ENCODE data around the gene TMEM263.

TMEM263 gene

DNA sequence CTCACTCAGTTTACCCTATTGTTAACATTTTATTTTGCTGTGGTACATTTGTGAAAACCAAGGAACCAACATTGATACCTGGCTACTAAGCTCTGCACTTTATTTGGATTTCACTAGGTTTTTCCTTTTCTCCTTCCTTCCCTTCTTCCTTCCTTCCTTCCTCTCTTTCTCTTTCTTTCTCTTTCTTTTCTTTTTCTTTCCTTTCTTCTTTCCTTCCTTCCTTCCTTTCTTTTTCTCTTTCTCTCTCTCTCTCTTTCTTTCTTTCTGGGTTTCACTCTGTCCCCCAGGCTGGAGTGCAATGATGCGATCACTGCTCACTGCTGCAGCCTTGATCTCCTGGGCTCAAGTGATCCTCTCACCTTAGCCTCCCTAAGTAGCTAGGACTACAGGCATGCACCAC, 29.1 kb upstream of the TMEM263 start:
- no peak overlapping the region for H3K27ac ChIP-seq
- no peak for DNase-seq
- H3K27me3 ChIP-seq (replicated peaks), result no peaks in the 10 kb centered on the region
- in situ Hi-C loops (cut with HindIII; ENCODE audit: low pct_ligation_motif_present, low sequenced_read_pairs), result no loop called here
- TF ChIP-seq, protein P1, sequence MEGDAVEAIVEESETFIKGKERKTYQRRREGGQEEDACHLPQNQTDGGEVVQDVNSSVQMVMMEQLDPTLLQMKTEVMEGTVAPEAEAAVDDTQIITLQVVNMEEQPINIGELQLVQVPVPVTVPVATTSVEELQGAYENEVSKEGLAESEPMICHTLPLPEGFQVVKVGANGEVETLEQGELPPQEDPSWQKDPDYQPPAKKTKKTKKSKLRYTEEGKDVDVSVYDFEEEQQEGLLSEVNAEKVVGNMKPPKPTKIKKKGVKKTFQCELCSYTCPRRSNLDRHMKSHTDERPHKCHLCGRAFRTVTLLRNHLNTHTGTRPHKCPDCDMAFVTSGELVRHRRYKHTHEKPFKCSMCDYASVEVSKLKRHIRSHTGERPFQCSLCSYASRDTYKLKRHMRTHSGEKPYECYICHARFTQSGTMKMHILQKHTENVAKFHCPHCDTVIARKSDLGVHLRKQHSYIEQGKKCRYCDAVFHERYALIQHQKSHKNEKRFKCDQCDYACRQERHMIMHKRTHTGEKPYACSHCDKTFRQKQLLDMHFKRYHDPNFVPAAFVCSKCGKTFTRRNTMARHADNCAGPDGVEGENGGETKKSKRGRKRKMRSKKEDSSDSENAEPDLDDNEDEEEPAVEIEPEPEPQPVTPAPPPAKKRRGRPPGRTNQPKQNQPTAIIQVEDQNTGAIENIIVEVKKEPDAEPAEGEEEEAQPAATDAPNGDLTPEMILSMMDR (IDR thresholded peaks at IDR 0.05; ENCODE audit: low read depth, low read length, missing control alignments), result no peak
- H3K36me3 ChIP-seq (replicated peaks), result no peaks in the 10 kb centered on the region
- H3K4me3 ChIP-seq (ENCODE audit: low read depth, low read length), result no peak overlapping the region

DNA sequence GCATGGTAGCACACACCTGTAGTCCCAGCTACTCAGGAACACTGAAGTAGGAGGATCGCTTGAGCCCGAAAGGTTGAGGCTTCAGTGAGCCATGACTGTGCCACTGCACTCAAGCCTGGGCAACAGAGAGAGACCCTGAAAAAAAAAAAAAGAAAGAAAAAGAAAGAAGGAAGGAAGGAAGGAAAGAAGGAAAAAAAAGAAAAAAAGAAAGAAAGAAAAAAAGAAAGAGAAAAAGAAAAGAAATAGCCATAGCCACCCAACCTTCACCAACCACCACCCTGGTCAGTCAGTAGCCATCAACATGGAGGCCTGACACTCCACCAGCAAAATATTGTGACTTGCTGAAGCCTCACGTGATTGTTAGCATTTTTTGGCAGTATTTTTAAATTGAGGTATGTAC, 21.4 kb upstream of the TMEM263 start:
- in situ Hi-C loops (cut with HindIII; ENCODE audit: low pct_ligation_motif_present, low sequenced_read_pairs), result no loop called here
- no peaks in the 10 kb centered on the region for H3K36me3 ChIP-seq (replicated peaks)
- DNase-seq, result no peak
- TF ChIP-seq, protein P1 (IDR thresholded peaks at IDR 0.05; ENCODE audit: low read depth, low read length, missing control alignments), result no peak
- no peak overlapping the region for H3K27ac ChIP-seq
- no peak overlapping the region for H3K4me3 ChIP-seq (ENCODE audit: low read depth, low read length)
- no peaks in the 10 kb centered on the region for H3K27me3 ChIP-seq (replicated peaks)

GRCh38 chr12:106941481-106942156, 14.1 kb upstream of the TMEM263 start:
- TF ChIP-seq, protein P1 (IDR thresholded peaks at IDR 0.05; ENCODE audit: low read depth, low read length, missing control alignments), result no peak

GRCh38 chr12:106942775-106943174, 12.9 kb upstream of the TMEM263 start:
- DNase-seq, result no peak
- no peaks in the 10 kb centered on the region for H3K27me3 ChIP-seq (replicated peaks)
- in situ Hi-C loops (cut with HindIII; ENCODE audit: low pct_ligation_motif_present, low sequenced_read_pairs), result no loop called here
- H3K36me3 ChIP-seq (replicated peaks), result no peaks in the 10 kb centered on the region
- H3K27ac ChIP-seq, result no peak overlapping the region
- no peak overlapping the region for H3K4me3 ChIP-seq (ENCODE audit: low read depth, low read length)
- TF ChIP-seq, protein P1 (IDR thresholded peaks at IDR 0.05; ENCODE audit: low read depth, low read length, missing control alignments), result no peak

More at GRCh38 chr12:106941481-106942156, 14.1 kb upstream of the TMEM263 start:
- no peaks in the 10 kb centered on the region for H3K36me3 ChIP-seq (replicated peaks)
- H3K4me3 ChIP-seq (ENCODE audit: low read depth, low read length), result no peak overlapping the region
- DNase-seq, result no peak
- no peaks in the 10 kb centered on the region for H3K27me3 ChIP-seq (replicated peaks)
- in situ Hi-C loops (cut with HindIII; ENCODE audit: low pct_ligation_motif_present, low sequenced_read_pairs), result no loop called here
- H3K27ac ChIP-seq, result no peak overlapping the region

GRCh38 chr12:106945261-106945851, 10.4 kb upstream of the TMEM263 start:
- TF ChIP-seq, protein P1 (IDR thresholded peaks at IDR 0.05; ENCODE audit: low read depth, low read length, missing control alignments), result no peak
- in situ Hi-C loops (cut with HindIII; ENCODE audit: low pct_ligation_motif_present, low sequenced_read_pairs), result no loop called here
- no peak for DNase-seq
- Histone ChIP-seq H3K27me3 (replicated peaks) (no peaks in the 10 kb centered on the region), H3K36me3 (replicated peaks) (no peaks in the 10 kb centered on the region), H3K27ac (no peak overlapping the region), H3K4me3 (ENCODE audit: low read depth, low read length) (no peak overlapping the region)

Data from brain microvascular endothelial cell (primary cell).